ENCODE measurements around the gene MYL10. TPM values are rescaled to one million over a fixed set of nuclear protein-coding genes. Genes with fewer than 3 reads are reported as not detected.

MYL10 gene
- total and polyA plus RNA-seq, 10 of the 15 experiments (the other 5 are each of a cell fraction or from before 2014, with no cell fraction given): not detected

- DNase-seq (ENCODE audit: low read depth, low spot score): no peak
- Histone ChIP-seq H3K4me1 (ENCODE audit: control insufficient read depth, insufficient read depth, low read length) (no peaks in the 10 kb centered on the region), H3K36me3 (ENCODE audit: control insufficient read depth in 2 of 2, insufficient read depth in 2 of 2, low read length in 1 of 2) (no peaks in the 10 kb centered on the region), H3K4me2 (ENCODE audit: control insufficient read depth, insufficient read depth) (no peak overlapping the region), H3K79me2 (ENCODE audit: control insufficient read depth, insufficient read depth, low read length) (no peaks in the 10 kb centered on the region), H3K9me3 (replicated peaks; ENCODE audit: control insufficient read depth, insufficient read depth, low read length) (no peaks in the 10 kb centered on the region; the same call in 2 of the 3 replicates), H3K9ac (ENCODE audit: control insufficient read depth, insufficient read depth, low read length) (no peak overlapping the region), H3K27me3 (replicated peaks in 1 of 2; ENCODE audit: control insufficient read depth in 2 of 2, insufficient read depth in 2 of 2, low read length in 1 of 2) (no peaks in the 10 kb centered on the region), H3K4me3 (no peak overlapping the region), H4K20me1 (ENCODE audit: control insufficient read depth, insufficient read depth) (no peaks in the 10 kb centered on the region), H3K27ac (ENCODE audit: control insufficient read depth, insufficient read depth) (no peak overlapping the region), H2AFZ (ENCODE audit: control insufficient read depth, low read depth, low read length) (no peak overlapping the region)
- ATAC-seq: no peak
- BruUV-seq (replicated peaks): no TSS peak
- in situ Hi-C loops (cut with MboI): no loop called here
- no peak for FAIRE-seq
- CTCF ChIA-PET: no interaction called here
- POLR2A ChIA-PET: no interaction called here
- SMC1A ChIA-PET (ENCODE audit: uncharacterized antibody, unreplicated experiment): no interaction called here
- intact Hi-C loops (cut with micrococcal nuclease; ENCODE audit: unreplicated experiment): no loop called here
- WGBS (ENCODE audit: insufficient coverage, insufficient replicate concordance, low lambda C conversion rate, missing lambda C conversion rate): 55% methylated on average over 18 of the region's 18 CpGs
- RAD21 ChIA-PET (ENCODE audit: unreplicated experiment): no interaction called here
- no peak for TF ChIP-seq SMC3 (IDR thresholded peaks at IDR 0.05; ENCODE audit: borderline replicate concordance, low read length)
- TF ChIP-seq, protein P1, sequence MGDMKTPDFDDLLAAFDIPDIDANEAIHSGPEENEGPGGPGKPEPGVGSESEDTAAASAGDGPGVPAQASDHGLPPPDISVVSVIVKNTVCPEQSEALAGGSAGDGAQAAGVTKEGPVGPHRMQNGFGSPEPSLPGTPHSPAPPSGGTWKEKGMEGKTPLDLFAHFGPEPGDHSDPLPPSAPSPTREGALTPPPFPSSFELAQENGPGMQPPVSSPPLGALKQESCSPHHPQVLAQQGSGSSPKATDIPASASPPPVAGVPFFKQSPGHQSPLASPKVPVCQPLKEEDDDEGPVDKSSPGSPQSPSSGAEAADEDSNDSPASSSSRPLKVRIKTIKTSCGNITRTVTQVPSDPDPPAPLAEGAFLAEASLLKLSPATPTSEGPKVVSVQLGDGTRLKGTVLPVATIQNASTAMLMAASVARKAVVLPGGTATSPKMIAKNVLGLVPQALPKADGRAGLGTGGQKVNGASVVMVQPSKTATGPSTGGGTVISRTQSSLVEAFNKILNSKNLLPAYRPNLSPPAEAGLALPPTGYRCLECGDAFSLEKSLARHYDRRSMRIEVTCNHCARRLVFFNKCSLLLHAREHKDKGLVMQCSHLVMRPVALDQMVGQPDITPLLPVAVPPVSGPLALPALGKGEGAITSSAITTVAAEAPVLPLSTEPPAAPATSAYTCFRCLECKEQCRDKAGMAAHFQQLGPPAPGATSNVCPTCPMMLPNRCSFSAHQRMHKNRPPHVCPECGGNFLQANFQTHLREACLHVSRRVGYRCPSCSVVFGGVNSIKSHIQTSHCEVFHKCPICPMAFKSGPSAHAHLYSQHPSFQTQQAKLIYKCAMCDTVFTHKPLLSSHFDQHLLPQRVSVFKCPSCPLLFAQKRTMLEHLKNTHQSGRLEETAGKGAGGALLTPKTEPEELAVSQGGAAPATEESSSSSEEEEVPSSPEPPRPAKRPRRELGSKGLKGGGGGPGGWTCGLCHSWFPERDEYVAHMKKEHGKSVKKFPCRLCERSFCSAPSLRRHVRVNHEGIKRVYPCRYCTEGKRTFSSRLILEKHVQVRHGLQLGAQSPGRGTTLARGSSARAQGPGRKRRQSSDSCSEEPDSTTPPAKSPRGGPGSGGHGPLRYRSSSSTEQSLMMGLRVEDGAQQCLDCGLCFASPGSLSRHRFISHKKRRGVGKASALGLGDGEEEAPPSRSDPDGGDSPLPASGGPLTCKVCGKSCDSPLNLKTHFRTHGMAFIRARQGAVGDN (IDR thresholded peaks at IDR 0.05): no peak
- TF ChIP-seq ATF2 (IDR thresholded peaks at IDR 0.05; ENCODE audit: low read length): no peak
- TF ChIP-seq USF1 (IDR thresholded peaks at IDR 0.05; ENCODE audit: borderline replicate concordance, extremely low read length, insufficient read depth, low read depth, low read length): peak; percentile 25
- TF ChIP-seq FOXK2 (IDR thresholded peaks at IDR 0.05): no peak
- TF ChIP-seq POLR2AphosphoS5 (IDR thresholded peaks at IDR 0.05; ENCODE audit: low read length): no peak
- TF ChIP-seq CBFB (IDR thresholded peaks at IDR 0.05; ENCODE audit: low read depth): no peak
- TF ChIP-seq CBX3 (IDR thresholded peaks at IDR 0.05; ENCODE audit: borderline replicate concordance, low read depth): no peak
- TF ChIP-seq NKRF (conservative IDR thresholded peaks at IDR 0.05): no peak
- no peak for TF ChIP-seq MYC (IDR thresholded peaks at IDR 0.05; ENCODE audit: insufficient read depth, insufficient read length, insufficient replicate concordance, low read length, severe bottlenecking)
- TF ChIP-seq, protein P2, sequence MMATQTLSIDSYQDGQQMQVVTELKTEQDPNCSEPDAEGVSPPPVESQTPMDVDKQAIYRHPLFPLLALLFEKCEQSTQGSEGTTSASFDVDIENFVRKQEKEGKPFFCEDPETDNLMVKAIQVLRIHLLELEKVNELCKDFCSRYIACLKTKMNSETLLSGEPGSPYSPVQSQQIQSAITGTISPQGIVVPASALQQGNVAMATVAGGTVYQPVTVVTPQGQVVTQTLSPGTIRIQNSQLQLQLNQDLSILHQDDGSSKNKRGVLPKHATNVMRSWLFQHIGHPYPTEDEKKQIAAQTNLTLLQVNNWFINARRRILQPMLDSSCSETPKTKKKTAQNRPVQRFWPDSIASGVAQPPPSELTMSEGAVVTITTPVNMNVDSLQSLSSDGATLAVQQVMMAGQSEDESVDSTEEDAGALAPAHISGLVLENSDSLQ (IDR thresholded peaks at IDR 0.05): no peak
- TF ChIP-seq SIN3A (IDR thresholded peaks at IDR 0.05; ENCODE audit: low read depth, low read length): no peak
- TF ChIP-seq TCF7 (IDR thresholded peaks at IDR 0.05; ENCODE audit: borderline replicate concordance): no peak
- peak; percentile 72 for TF ChIP-seq NFYB (IDR thresholded peaks at IDR 0.05; ENCODE audit: insufficient read depth, low read depth, low read length)
Observed at GRCh38 chr7:101586078-101586905, 42.8 kb downstream of the MYL10 start.
